GM23338 (cell line): ENCODE measurements around the gene LUZP2. TPM values are rescaled to one million over a fixed set of nuclear protein-coding genes. Genes with fewer than 3 reads are reported as not detected.

ENCODE experiments used
- ATAC-seq: fragments of 200-7000 bp; cut with Tn5 transposase; 3 replicates; pipeline ENCODE4 v1.9.1; 2020
- DNase-seq: peaks from one replicate; pipeline ENCODE4 v3.0.0-alpha.2; 2015; ENCODE audit warnings: low spot score
- H2AFZ ChIP-seq: fragments of 200-600 bp; sonication (generic); 2 replicates; pipeline ENCODE4 v1.8.0; 2016; ENCODE audit warnings: antibody characterized with exemption, mild to moderate bottlenecking, moderate library complexity
- H3F3A ChIP-seq: fragments of 200-600 bp; sonication (generic); replicated peaks from 2 replicates; pipeline ENCODE4 v1.8.0; 2017; ENCODE audit warnings: antibody characterized with exemption, mixed run types, low read depth
- H3K27ac ChIP-seq: fragments of 200-600 bp; sonication (generic); 2 replicates; pipeline ENCODE4 v1.6.1; 2016; ENCODE audit warnings: low read depth
- H3K27me3 ChIP-seq: fragments of 200-600 bp; sonication (generic); 2 replicates; pipeline ENCODE4 v1.8.0; 2016; ENCODE audit warnings: mild to moderate bottlenecking, mixed run types, moderate library complexity; ENCODE audit not compliant: insufficient read depth
- H3K36me3 ChIP-seq: fragments of 200-600 bp; sonication (generic); 2 replicates; pipeline ENCODE4 v1.8.0; 2016; ENCODE audit warnings: mild to moderate bottlenecking; ENCODE audit not compliant: insufficient read depth
- H3K4me1 ChIP-seq: fragments of 200-600 bp; sonication (generic); 2 replicates; pipeline ENCODE4 v1.8.0; 2016; ENCODE audit warnings: mild to moderate bottlenecking, moderate library complexity; ENCODE audit not compliant: insufficient read depth
- H3K4me2 ChIP-seq: fragments of 200-600 bp; sonication (generic); 2 replicates; pipeline ENCODE4 v1.7.1; 2017; ENCODE audit warnings: mixed run types
- H3K4me3 ChIP-seq: fragments of 200-600 bp; sonication (generic); 2 replicates; pipeline ENCODE4 v1.6.1; 2016; ENCODE audit warnings: mixed run types
- H3K79me2 ChIP-seq: fragments of 200-600 bp; sonication (generic); replicated peaks from 2 replicates; pipeline ENCODE4 v1.8.0; 2017; ENCODE audit warnings: mild to moderate bottlenecking; ENCODE audit not compliant: insufficient read depth
- H3K9me2 ChIP-seq: fragments of 200-600 bp; sonication (generic); 2 replicates; pipeline ENCODE4 v1.8.0; 2017; ENCODE audit not compliant: insufficient read depth
- H4K20me1 ChIP-seq: fragments of 200-600 bp; sonication (generic); replicated peaks from 2 replicates; pipeline ENCODE4 v1.8.0; 2017; ENCODE audit warnings: mild to moderate bottlenecking; ENCODE audit not compliant: insufficient read depth
- H3K27ac Mint-ChIP-seq: 2 replicates; pipeline ENCODE4 v1.8.0; 2020; ENCODE audit warnings: inconsistent platforms, mild to moderate bottlenecking, moderate library complexity, mixed read lengths
- H3K27me3 Mint-ChIP-seq: 3 replicates; pipeline ENCODE4 v1.8.0; 2022; ENCODE audit warnings: low read depth, mild to moderate bottlenecking, moderate library complexity, mixed read lengths, inconsistent platforms; ENCODE audit not compliant: insufficient read depth, poor library complexity
- H3K36me3 Mint-ChIP-seq: 3 replicates; pipeline ENCODE4 v1.8.0; 2021; ENCODE audit warnings: low read depth, mild to moderate bottlenecking, inconsistent platforms, moderate library complexity, mixed read lengths
- H3K4me1 Mint-ChIP-seq: 3 replicates; pipeline ENCODE4 v1.8.0; 2020; ENCODE audit warnings: mild to moderate bottlenecking, inconsistent platforms, mixed read lengths
- H3K4me3 Mint-ChIP-seq: 3 replicates; pipeline ENCODE4 v1.8.0; 2021; ENCODE audit warnings: moderate library complexity, mild to moderate bottlenecking, inconsistent platforms, mixed read lengths
- H3K9me3 Mint-ChIP-seq: 3 replicates; pipeline ENCODE4 v1.8.0; 2020; ENCODE audit warnings: moderate library complexity, mild to moderate bottlenecking, inconsistent platforms, mixed read lengths
- CREB1 ChIP-seq: fragments of 250-450 bp; sonication (Bioruptor Pico); IDR thresholded peaks from 2 replicates; pipeline ENCODE4 v1.5.0; 2020; ENCODE audit warnings: low read depth, mild to moderate bottlenecking, moderate library complexity
- CTCF ChIP-seq, 2 experiments: fragments of 200-600 bp in 1 of 2; sonication (generic) in 1 of 2; conservative IDR thresholded peaks; 2 replicates each; pipeline versions ENCODE4 v1.5.1 to v1.6.1; 2016 to 2017; ENCODE audit warnings: antibody characterized with exemption in 2 of 2, low read depth in 2 of 2, mild to moderate bottlenecking in 2 of 2, moderate library complexity in 1 of 2
- ETS1 ChIP-seq: IDR thresholded peaks from 2 replicates; pipeline ENCODE4 v1.6.1; 2016; ENCODE audit warnings: antibody characterized with exemption
- EZH2 ChIP-seq: fragments of 200-600 bp; sonication (generic); IDR thresholded peaks from one replicate; pipeline ENCODE4 v1.8.0; 2017; ENCODE audit warnings: antibody characterized with exemption, mild to moderate bottlenecking, low read depth; ENCODE audit not compliant: unreplicated experiment
- JUNB ChIP-seq: IDR thresholded peaks from one replicate; pipeline ENCODE4 v1.6.1; 2016; ENCODE audit warnings: antibody characterized with exemption; ENCODE audit not compliant: unreplicated experiment
- NANOG ChIP-seq: IDR thresholded peaks from 2 replicates; pipeline ENCODE4 v1.6.1; 2016; ENCODE audit warnings: antibody characterized with exemption, borderline replicate concordance
- REST ChIP-seq: IDR thresholded peaks from one replicate; pipeline ENCODE4 v1.6.1; 2018; ENCODE audit warnings: antibody characterized with exemption; ENCODE audit not compliant: unreplicated experiment
- ZNF331 ChIP-seq: fragments of 250-450 bp; sonication (Bioruptor Pico); IDR thresholded peaks from 2 replicates; pipeline ENCODE4 v1.5.0; 2020; ENCODE audit warnings: low read depth, mild to moderate bottlenecking, moderate library complexity
- ZNF462 ChIP-seq: fragments of 250-450 bp; sonication (Bioruptor Pico); IDR thresholded peaks from 2 replicates; pipeline ENCODE4 v1.5.0; 2020; ENCODE audit warnings: mild to moderate bottlenecking, moderate library complexity
- polyA plus RNA-seq: library from polyadenylated mRNA; unstranded; fragments of >200 nt; fragmentation: Nextera tagmentation; extraction: Ambion mirVana; gene quantifications from 2 replicates; pipeline ENCODE4 v1.2.1, GENCODE V29; 2016
- total RNA-seq: library from RNA; depleted of rRNA; stranded (reverse); fragments of >200 nt; shearing (Covaris generic); gene quantifications from 2 replicates; pipeline ENCODE4 v1.2.3, GENCODE V29; 2014

LUZP2 gene
- total and polyA plus RNA-seq, 2 experiments from 2014 or later = 2.0 to 9.2 TPM

- no peaks in the 10 kb centered on the region for H3K36me3 ChIP-seq
- H3K27ac Mint-ChIP-seq = no peak overlapping the region
- H3K9me3 Mint-ChIP-seq = no peaks in the 10 kb centered on the region
- H3F3A ChIP-seq = no peaks in the 10 kb centered on the region
- no peak overlapping the region for H3K4me2 ChIP-seq
- no peaks in the 10 kb centered on the region for H4K20me1 ChIP-seq
- no peak for DNase-seq
- no peaks in the 10 kb centered on the region for H3K27me3 ChIP-seq
- H3K27me3 Mint-ChIP-seq = no peaks in the 10 kb centered on the region
- no peak overlapping the region for H2AFZ ChIP-seq
- H3K4me1 Mint-ChIP-seq = no peaks in the 10 kb centered on the region
- H3K9me2 ChIP-seq = no peaks in the 10 kb centered on the region
- no peak for ATAC-seq
- TF ChIP-seq ETS1 (no peak), NANOG (no peak), CTCF (conservative IDR thresholded peaks at IDR 0.05; ENCODE audit: low read depth in 2 of 2) (no peak), JUNB (no peak), ZNF462 (CRISPR knock-in tag) (no peak), EZH2 (no peak), CREB1 (no peak), REST (no peak), ZNF331 (CRISPR knock-in tag) (no peak)
- no peaks in the 10 kb centered on the region for H3K36me3 Mint-ChIP-seq
- no peak overlapping the region for H3K27ac ChIP-seq
- H3K79me2 ChIP-seq = no peaks in the 10 kb centered on the region
- H3K4me1 ChIP-seq = no peaks in the 10 kb centered on the region
- no peak overlapping the region for H3K4me3 Mint-ChIP-seq
- no peak overlapping the region for H3K4me3 ChIP-seq
Measured at GRCh38 chr11:24793479-24793878, 296.6 kb downstream of the LUZP2 start.
